Activated CD8-positive, alpha-beta memory T cell treated with anti-CD3 and anti-CD28 coated beads for 4 hours (primary cell): Measurements from ENCODE around the gene ARID2.

Experiments
- DNase-seq, 2 donors: peaks; one replicate each; pipeline ENCODE4 v3.0.0-alpha.2; 2020; ENCODE audit warnings: low read depth in 2 of 2

The ARID2 gene, protein sequence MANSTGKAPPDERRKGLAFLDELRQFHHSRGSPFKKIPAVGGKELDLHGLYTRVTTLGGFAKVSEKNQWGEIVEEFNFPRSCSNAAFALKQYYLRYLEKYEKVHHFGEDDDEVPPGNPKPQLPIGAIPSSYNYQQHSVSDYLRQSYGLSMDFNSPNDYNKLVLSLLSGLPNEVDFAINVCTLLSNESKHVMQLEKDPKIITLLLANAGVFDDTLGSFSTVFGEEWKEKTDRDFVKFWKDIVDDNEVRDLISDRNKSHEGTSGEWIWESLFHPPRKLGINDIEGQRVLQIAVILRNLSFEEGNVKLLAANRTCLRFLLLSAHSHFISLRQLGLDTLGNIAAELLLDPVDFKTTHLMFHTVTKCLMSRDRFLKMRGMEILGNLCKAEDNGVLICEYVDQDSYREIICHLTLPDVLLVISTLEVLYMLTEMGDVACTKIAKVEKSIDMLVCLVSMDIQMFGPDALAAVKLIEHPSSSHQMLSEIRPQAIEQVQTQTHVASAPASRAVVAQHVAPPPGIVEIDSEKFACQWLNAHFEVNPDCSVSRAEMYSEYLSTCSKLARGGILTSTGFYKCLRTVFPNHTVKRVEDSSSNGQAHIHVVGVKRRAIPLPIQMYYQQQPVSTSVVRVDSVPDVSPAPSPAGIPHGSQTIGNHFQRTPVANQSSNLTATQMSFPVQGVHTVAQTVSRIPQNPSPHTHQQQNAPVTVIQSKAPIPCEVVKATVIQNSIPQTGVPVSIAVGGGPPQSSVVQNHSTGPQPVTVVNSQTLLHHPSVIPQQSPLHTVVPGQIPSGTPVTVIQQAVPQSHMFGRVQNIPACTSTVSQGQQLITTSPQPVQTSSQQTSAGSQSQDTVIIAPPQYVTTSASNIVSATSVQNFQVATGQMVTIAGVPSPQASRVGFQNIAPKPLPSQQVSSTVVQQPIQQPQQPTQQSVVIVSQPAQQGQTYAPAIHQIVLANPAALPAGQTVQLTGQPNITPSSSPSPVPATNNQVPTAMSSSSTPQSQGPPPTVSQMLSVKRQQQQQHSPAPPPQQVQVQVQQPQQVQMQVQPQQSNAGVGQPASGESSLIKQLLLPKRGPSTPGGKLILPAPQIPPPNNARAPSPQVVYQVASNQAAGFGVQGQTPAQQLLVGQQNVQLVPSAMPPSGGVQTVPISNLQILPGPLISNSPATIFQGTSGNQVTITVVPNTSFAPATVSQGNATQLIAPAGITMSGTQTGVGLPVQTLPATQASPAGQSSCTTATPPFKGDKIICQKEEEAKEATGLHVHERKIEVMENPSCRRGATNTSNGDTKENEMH (N-terminal part only)

DNA sequence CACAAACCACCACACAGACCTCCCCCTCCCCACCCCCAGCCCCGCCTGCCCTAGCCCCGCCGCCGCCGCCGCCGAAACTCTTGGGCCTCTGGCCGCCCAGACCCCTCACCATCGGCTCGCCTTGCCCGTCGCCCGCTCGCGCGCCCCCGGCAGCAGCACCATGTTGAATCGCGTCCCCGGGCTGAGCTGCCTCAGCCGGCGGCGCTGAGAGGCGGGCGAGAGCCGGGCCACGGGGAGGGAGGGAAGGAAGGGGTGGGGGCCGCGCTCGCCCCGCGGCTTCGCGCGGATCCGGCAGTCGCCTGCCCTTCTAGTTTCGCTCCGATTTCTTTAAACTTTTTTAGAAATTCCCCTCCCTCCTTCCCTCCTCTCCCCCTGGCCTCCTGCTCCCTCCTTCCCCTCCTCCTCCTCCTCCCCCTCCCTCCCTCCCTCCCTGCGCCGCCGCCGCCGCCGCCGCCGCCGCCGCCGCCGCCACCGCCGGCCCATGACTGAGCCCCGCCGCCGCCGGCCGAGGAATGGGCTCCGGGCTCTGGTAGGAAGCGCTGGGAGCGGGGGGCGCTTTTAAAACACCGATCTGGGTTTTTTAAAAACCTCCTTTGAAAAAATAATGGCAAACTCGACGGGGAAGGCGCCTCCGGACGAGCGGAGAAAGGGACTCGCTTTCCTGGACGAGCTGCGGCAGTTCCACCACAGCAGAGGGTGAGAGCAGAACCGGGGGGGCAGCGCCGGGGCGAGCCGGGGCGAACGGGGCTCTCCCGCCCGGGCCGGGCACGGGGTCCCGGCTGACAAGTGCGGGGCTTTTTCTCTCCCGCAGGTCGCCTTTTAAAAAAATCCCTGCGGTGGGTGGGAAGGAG, at the start of gene ARID2:
Gene ARID2 (plus strand): TSS at position 474 of the 851 bp plus-strand sequence. CDS start 131 bp downstream, at position 605.
- peak; percentile 28 to 31 for DNase-seq

DNA sequence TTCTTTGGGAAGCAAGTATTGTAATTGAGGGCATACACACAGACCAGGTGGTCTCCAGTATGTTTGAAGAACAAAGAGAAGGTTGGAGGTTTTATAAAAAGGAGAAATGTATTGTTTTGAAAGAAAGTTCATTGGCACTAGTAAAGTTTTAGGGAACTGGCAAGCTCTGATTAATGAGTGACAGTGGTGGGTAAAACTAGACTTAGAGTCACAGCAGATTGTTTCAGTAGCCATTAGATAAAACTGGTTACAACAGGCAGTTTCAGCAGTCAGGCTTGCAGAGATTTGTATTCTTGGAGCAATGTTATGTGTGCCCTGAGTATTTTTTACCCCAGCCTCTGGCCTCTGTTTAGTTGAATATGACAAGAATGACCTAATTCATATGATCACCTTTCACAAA, 49.1 kb upstream of the ARID2 start:
- DNase-seq: no peak

- no peak for DNase-seq
These were observed 48.0 kb upstream of the ARID2 start for GRCh38 chr12:45681465-45681864.

DNA sequence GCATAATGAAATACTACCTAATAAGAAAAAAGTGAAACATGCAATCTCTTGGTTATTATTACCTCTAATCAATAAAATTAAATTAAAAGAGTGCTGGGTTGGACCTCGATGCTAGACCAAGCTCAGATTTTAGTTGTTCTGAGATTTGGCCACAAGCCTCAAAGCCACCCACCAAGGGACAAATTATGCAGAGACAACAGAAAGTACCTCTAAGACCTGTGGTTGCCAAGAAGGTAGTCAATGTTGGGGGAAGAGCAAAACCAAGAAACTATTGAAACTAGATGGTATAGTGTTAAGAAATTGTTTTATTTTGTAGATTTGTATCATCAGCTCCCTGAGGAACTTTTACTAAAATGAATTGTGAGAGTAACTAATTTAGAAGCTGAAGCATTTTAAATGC, 43.8 kb upstream of the ARID2 start:
- no peak for DNase-seq

DNA sequence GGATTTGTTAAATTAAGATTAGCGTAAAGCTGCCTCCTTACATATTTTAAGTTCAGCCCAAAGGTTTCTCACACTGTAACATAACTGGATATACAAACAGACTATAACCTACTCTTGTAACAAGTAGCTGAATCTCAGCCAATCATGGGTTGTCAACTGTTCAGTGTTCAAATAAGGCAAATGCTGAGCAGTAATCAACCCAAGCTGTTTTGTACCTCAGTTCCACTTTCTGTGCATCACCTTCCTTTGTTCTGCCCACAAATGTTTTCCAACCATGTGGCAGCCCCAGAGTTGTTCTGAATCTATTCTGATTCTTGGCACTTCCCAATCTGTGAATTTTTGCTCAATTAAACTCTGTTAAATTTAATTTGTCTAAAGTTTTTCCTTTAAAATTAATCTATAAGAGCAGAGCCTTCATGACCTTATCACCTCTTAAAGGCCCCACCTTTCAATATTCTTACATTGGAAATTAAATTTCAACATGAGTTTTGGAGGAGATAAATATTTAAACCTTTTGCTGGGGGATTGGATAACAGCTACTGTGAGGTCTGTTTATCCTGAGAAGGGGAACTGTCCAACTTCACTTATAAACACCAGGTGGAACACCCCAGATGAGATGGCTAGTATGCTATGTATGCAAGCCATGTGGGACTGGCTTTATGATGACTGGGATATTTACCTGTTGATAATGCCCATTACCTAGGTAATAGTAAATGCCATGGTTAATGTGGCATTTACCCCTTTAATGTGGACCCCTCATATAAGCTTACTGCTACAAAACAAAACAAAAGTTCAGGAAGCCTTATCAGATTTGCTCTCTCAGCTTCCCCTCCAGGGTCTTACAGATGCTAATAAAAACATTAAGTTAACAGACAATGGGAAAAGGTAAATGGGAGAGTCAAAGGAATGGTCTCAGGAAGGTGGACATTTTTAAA, 42.2 kb upstream of the ARID2 start:
- no peak for DNase-seq

DNA sequence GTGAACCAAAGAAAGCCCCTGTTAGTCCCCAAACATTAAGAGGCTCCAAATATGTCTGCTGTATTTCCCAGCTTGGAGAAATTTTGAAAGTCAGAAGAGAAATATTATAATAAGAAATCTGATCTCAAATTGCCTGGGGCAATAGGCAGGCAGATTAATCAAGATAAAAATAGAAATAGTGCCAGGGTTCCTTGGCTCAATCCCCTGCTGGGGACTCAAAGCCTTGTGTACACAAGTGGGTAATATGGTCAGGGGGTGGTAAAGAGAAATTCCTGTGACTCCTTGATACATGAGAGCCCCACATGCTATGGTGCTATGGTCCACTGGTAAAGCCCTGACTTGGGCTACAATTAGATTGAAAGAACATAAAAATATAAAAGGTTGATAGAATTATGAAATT, 41.3 kb upstream of the ARID2 start:
- DNase-seq: no peak

DNA sequence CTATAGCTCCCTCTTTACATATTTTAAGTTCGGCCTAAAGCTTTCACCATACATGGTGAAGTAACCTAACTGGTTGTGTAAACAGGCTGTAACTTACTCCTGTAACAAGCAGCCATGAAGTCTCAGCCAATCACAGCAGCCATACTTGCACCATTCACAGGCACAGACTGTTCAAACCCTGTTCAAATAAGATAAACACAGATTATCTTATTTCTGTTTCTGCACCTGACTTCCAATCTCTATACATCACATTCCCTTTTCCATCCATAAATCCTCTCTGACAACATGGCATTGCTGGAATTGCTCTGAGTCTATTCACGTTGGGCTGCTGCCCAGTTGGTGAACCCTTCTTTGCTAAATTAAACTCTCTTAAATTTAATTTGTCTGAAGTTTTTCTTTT, 34.5 kb upstream of the ARID2 start:
- DNase-seq: no peak

DNA sequence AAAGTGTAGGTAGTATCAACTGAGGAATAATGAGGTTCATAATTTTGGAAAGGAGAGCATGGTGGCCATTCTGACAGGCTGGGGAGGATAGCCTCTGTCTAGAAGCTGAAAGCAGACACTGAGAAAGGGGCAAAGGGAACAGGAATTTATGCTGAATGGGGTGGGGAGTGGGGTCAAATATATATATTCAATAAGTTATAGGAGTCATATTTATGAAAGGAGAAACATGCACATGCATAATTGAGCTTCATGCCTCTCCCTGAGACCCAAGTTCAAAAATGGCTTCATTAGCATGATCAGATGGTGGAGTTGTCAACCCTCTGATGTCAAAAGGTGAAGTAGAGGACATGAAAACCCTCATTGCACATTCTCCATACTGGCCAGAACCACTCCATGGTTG, 33.9 kb upstream of the ARID2 start:
- no peak for DNase-seq

GRCh38 chr12:45696049-45696448, 33.5 kb upstream of the ARID2 start:
- no peak for DNase-seq

DNA sequence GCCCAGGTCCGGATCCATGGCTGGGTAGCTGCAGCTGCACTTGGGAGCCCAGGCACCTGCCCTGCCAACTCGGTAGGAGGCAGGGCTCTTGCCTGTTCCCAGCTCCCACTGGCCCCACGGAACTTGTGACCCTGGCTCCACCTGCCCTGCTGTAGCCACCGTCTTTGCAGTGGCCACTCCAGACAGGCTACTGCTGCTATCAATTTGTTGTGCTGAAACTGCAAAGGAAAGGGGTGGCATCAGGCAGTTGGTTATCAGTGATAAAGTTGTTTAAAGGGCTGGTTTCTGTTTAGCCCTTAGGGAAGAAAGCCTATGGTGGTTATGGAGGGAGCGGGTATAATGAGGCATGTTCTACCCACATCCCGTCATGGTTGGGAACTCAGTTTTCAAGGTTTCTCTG, 32.1 kb upstream of the ARID2 start:
- no peak for DNase-seq

DNA sequence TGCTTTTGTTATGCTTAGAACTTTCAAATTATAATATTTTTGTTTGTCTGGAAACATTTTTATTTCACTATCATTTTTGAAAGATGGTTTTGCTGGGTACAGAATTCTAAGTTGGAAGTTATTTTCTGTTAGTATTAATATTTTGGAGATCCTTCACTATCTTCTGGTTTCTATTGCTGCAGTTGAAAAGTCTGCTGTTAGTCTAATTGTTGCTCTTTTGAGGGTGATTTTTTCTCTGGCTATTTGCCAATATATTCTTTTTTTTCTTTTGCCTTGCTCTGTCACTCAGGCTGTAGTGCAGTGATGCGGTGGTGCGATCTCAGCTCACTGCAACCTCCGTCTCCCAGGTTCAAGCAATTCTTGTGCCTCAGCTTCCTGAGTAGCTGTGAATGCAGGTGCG, 28.2 kb upstream of the ARID2 start:
- DNase-seq: no peak

DNA sequence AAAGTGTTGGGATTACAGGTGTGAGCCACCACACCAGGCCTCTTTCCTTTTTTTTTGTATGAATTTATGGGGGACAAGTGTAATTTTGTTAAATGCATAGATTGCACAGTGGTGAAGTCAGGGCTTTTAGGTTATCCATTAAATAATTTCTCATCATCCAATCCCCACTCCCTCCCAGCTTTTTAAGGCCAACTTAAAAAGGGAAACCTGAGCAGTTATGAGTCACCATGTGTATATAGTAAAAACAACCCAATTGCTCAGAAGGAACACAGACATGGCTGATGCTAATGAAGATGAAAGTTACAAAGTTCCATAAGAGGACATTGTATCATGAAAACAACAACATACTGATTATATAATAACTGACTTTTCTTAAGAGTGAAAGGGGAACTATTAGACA, 25.6 kb upstream of the ARID2 start:
- DNase-seq: no peak

DNA sequence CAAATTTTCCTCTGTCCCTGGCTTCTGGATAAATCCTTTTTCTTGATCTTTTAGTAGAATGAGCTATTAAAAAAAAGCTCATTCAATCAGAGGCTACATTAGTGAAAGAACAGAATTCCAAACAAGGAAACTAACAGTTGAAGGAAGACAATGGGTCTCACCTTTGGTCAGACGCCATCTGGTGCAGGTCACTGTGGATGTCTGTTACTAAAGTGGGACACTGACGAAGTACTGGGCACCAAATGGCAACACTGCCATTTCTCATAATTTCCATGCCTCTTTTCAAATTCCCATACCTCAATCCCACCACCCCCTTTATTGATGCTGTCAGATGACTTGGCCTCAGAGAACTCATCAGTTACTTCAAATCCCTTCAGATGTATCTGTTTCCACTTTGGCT, 24.5 kb upstream of the ARID2 start:
- DNase-seq: no peak

GRCh38 chr12:45705404-45705803, 24.1 kb upstream of the ARID2 start:
- no peak for DNase-seq

GRCh38 chr12:45707241-45707857, 22.2 kb upstream of the ARID2 start:
- no peak for DNase-seq

GRCh38 chr12:45708363-45708762, 21.1 kb upstream of the ARID2 start:
- DNase-seq: no peak

GRCh38 chr12:45708901-45709300, 20.6 kb upstream of the ARID2 start:
- no peak for DNase-seq

GRCh38 chr12:45712319-45712718, 17.2 kb upstream of the ARID2 start:
- no peak for DNase-seq

DNA sequence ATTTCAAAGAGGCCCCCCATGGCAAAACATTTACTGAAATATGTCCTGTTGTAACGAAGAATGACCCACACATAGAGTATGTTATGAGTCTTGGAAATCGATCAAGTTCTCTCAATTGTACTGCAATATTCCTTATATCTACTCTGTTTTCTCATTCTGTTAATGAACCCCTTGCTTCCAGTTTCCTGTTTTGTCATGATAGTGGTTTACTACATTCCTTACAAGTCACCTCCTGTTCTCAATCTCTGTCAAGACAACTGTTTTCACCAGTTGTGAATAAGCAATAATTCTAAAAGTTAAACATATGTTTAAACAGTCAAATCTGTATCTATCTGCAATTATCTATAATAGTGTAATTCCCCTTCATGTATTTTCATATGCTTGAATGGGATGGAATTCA, 16.4 kb upstream of the ARID2 start:
- no peak for DNase-seq

DNA sequence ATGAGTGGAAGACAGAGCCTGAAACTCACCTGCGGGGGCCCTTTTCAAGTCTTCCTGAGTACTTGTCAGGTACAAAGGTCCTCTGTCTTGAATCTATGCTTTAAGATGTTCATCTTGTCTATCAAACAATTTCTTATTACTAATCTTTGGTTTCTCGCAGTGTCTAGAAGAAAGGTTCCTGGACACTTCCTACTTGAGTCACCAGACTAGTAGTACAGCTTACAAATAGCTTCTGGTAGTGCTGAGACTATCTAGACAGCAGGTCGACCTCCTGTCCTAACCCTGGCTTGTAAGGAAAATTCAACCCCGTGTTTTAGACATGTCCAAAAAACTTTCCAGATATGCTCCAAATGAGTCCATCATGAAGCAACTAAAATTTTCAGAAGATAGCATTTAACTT, 11.2 kb upstream of the ARID2 start:
- DNase-seq: no peak
